Kidney tubule cell (primary cell): ENCODE measurements around the gene CTPS2.
"Not testable (repeated sequence)": the region's sequence is repeated elsewhere in the genome, so short reads cannot be mapped to it uniquely, and the experiment has no call there.

Experiments
- DNase-seq: peaks from one replicate; pipeline ENCODE4 v3.0.0-alpha.2; 2018; ENCODE audit warnings: low spot score

The CTPS2 gene

GRCh38 chrX:16712548-16713155 is at the start of gene CTPS2:
TSS of gene CTPS2 (minus strand) at chrX:16712669. CDS start at chrX:16702902, 9,767 bp downstream.
- peak; percentile 78 for DNase-seq

GRCh38 chrX:16761500-16761899 is 49.0 kb upstream of the CTPS2 start:
- not testable (repeated sequence) for DNase-seq

GRCh38 chrX:16756724-16757123 is 44.3 kb upstream of the CTPS2 start:
- no peak for DNase-seq

GRCh38 chrX:16754019-16754418 is 41.5 kb upstream of the CTPS2 start:
- no peak for DNase-seq

- no peak for DNase-seq
Observed at GRCh38 chrX:16750136-16750535, 37.7 kb upstream of the CTPS2 start.

- DNase-seq, result no peak
Observed at GRCh38 chrX:16748425-16748824, 36.0 kb upstream of the CTPS2 start.

GRCh38 chrX:16745659-16746058 is 33.2 kb upstream of the CTPS2 start:
- no peak for DNase-seq

GRCh38 chrX:16745102-16745501 is 32.6 kb upstream of the CTPS2 start:
- no peak for DNase-seq

GRCh38 chrX:16743604-16744325 is 31.3 kb upstream of the CTPS2 start:
- DNase-seq, result peak; percentile 89

- no peak for DNase-seq
Observed at GRCh38 chrX:16739574-16739973, 27.1 kb upstream of the CTPS2 start.

- no peak for DNase-seq
Observed at GRCh38 chrX:16737024-16737423, 24.6 kb upstream of the CTPS2 start.

GRCh38 chrX:16733013-16733412 is 20.5 kb upstream of the CTPS2 start:
- DNase-seq, result no peak

- DNase-seq, result no peak
Observed at GRCh38 chrX:16730450-16730849, 18.0 kb upstream of the CTPS2 start.

GRCh38 chrX:16727637-16728036 is 15.2 kb upstream of the CTPS2 start:
- no peak for DNase-seq

GRCh38 chrX:16726347-16726988 is 14.0 kb upstream of the CTPS2 start:
- peak; percentile 22 for DNase-seq

- no peak for DNase-seq
Observed at GRCh38 chrX:16725072-16725471, 12.6 kb upstream of the CTPS2 start.

- peak; percentile 62 for DNase-seq
Observed at GRCh38 chrX:16722481-16722880, 10.0 kb upstream of the CTPS2 start.

- DNase-seq, result peak; percentile 99
Observed at GRCh38 chrX:16719334-16720084, 7.0 kb upstream of the CTPS2 start, which contains the start of gene SYAP1. TSS of gene SYAP1 (plus strand) at chrX:16719612. CDS start at chrX:16719725, 113 bp downstream.

- no peak for DNase-seq
Observed at GRCh38 chrX:16718824-16719333, 6.4 kb upstream of the CTPS2 start.

GRCh38 chrX:16716451-16716850 is 4.0 kb upstream of the CTPS2 start:
- not testable (repeated sequence) for DNase-seq

- DNase-seq, result not testable (repeated sequence)
Observed at GRCh38 chrX:16715638-16716037, 3.2 kb upstream of the CTPS2 start.

GRCh38 chrX:16714504-16714903 is 2.0 kb upstream of the CTPS2 start:
- DNase-seq, result no peak
